HCT116 (cell line): ENCODE measurements around the gene NTN5. TPM values are rescaled to one million over a fixed set of nuclear protein-coding genes. Genes with fewer than 3 reads are reported as not detected.

ENCODE experiments used
- ATAC-seq: fragments of 200-7000 bp; cut with Tn5 transposase; 2 replicates; pipeline ENCODE4 v1.9.1; 2020; ENCODE audit warnings: mild to moderate bottlenecking, moderate library complexity
- BruUV-seq: library from RNA; stranded (reverse); fragments of 400-500 nt; replicated peaks from 2 replicates; lab custom pipeline; 2021; lab: Mats Ljungman, UMichigan
- CTCF ChIA-PET: fragments of 300-600 bp; sonication (Branson Sonifier 250); formaldehyde crosslinking; loops from one replicate; lab custom pipeline; 2021; ENCODE audit warnings: antibody characterized with exemption; lab: Charles Lee
- POLR2A ChIA-PET: fragments of 300-600, 350-600 bp; sonication (Branson Sonifier 250); formaldehyde crosslinking; loops from one replicate; lab custom pipeline; 2021; ENCODE audit warnings: antibody characterized with exemption; lab: Charles Lee
- RAD21 ChIA-PET, 2 experiments: fragments of 300-600 bp; sonication (Branson Sonifier 250); formaldehyde crosslinking; loops; one replicate each; lab custom pipeline; 2023; ENCODE audit warnings: low total read pairs in 2 of 2; ENCODE audit not compliant: uncharacterized antibody in 2 of 2, unreplicated experiment in 2 of 2, low non-redundant PET in 1 of 2; lab: Charles Lee
- DNase-seq: peaks from one replicate; pipeline ENCODE4 v3.0.0-alpha.2; 2010; ENCODE audit warnings: low read depth, low spot score
- H2AFZ ChIP-seq: fragments of 200-600 bp; shearing (Covaris generic), sonication (generic); 2 replicates; pipeline ENCODE4 v1.6.1; 2017; ENCODE audit warnings: low read depth, mixed run types, mixed read lengths, antibody characterized with exemption, low read length; ENCODE audit not compliant: poor library complexity, severe bottlenecking
- H3K27ac ChIP-seq: 2 replicates; pipeline ENCODE4 v1.5.1; 2012; ENCODE audit warnings: low read depth, low read length
- H3K27me3 ChIP-seq: fragments of 200-600 bp; sonication (generic); 2 replicates; pipeline ENCODE4 v1.6.1; 2016; ENCODE audit warnings: mixed run types, low read length, mixed read lengths; ENCODE audit not compliant: insufficient read depth
- H3K36me3 ChIP-seq, 2 experiments: fragments of 200-500 bp in 1 of 2; fragments of 200-600 bp in 1 of 2; sonication (Bioruptor generic) in 1 of 2; sonication (generic) in 1 of 2; 2 replicates each; pipeline versions ENCODE4 v1.5.1 to v1.6.1; 2014 to 2016; ENCODE audit warnings: low read length in 2 of 2, inconsistent platforms in 1 of 2, mixed read lengths in 1 of 2, mixed run types in 1 of 2; ENCODE audit not compliant: insufficient read depth in 2 of 2, control insufficient read depth in 1 of 2
- H3K4me1 ChIP-seq, 2 experiments: fragments of 200-600 bp in 1 of 2; sonication (generic) in 1 of 2; 2 replicates each; pipeline versions ENCODE4 v1.5.1 to v1.6.1; 2012 to 2017; ENCODE audit warnings: low read length in 2 of 2, inconsistent platforms in 1 of 2, mild to moderate bottlenecking in 1 of 2, mixed read lengths in 1 of 2, mixed run types in 1 of 2, moderate library complexity in 1 of 2; ENCODE audit not compliant: insufficient read depth in 2 of 2, control insufficient read depth in 1 of 2
- H3K4me2 ChIP-seq: fragments of 200-600 bp; sonication (generic); 2 replicates; pipeline ENCODE4 v1.6.1; 2017; ENCODE audit warnings: mixed run types, low read length, mixed read lengths
- H3K4me3 ChIP-seq, 2 experiments: fragments of 200-600 bp in 1 of 2; sonication (generic) in 1 of 2; replicated peaks in 1 of 2; 2 replicates each; pipeline ENCODE4 v1.5.1; 2011 to 2016; ENCODE audit warnings: low read length in 2 of 2, control low read depth in 1 of 2, low read depth in 1 of 2, mild to moderate bottlenecking in 1 of 2, mixed read lengths in 1 of 2, mixed run types in 1 of 2
- H3K79me2 ChIP-seq: fragments of 200-600 bp; sonication (generic); 2 replicates; pipeline ENCODE4 v1.6.1; 2017; ENCODE audit warnings: mild to moderate bottlenecking, mixed run types, low read length, moderate library complexity, mixed read lengths; ENCODE audit not compliant: insufficient read depth
- H3K9ac ChIP-seq: fragments of 200-600 bp; sonication (generic); 2 replicates; pipeline ENCODE4 v1.6.1; 2016; ENCODE audit warnings: low read length, mixed read lengths
- H3K9me2 ChIP-seq: fragments of 200-600 bp; sonication (generic), shearing (Covaris generic); 2 replicates; pipeline ENCODE4 v1.6.1; 2017; ENCODE audit warnings: mixed run types, mild to moderate bottlenecking, moderate library complexity; ENCODE audit not compliant: insufficient read depth
- H3K9me3 ChIP-seq, 2 experiments: fragments of 200-500 bp in 1 of 2; fragments of 200-600 bp in 1 of 2; sonication (Bioruptor generic) in 1 of 2; sonication (generic) in 1 of 2; 2 replicates each; pipeline ENCODE4 v1.6.1; 2014 to 2017; ENCODE audit warnings: low read length in 2 of 2, mixed read lengths in 2 of 2, inconsistent platforms in 1 of 2, low read depth in 1 of 2, mild to moderate bottlenecking in 1 of 2, mixed run types in 1 of 2, moderate library complexity in 1 of 2; ENCODE audit not compliant: control insufficient read depth in 1 of 2, insufficient read depth in 1 of 2
- H4K20me1 ChIP-seq: fragments of 200-600 bp; sonication (generic), shearing (Covaris generic); 2 replicates; pipeline ENCODE4 v1.6.1; 2017; ENCODE audit warnings: mixed run types, mild to moderate bottlenecking, moderate library complexity; ENCODE audit not compliant: insufficient read depth
- ELF1 ChIP-seq: IDR thresholded peaks from 2 replicates; pipeline ENCODE4 v1.6.1; 2012; ENCODE audit warnings: low read depth, borderline replicate concordance
- EZH2 ChIP-seq: fragments of 200-600 bp; sonication (generic); IDR thresholded peaks from 2 replicates; pipeline ENCODE4 v1.6.1; 2017; ENCODE audit warnings: antibody characterized with exemption, mixed run types
- EZH2phosphoT487 ChIP-seq: fragments of 200-600 bp; IDR thresholded peaks from 2 replicates; pipeline ENCODE4 v1.6.1; 2018; ENCODE audit warnings: antibody characterized with exemption, borderline replicate concordance
- FOSL1 ChIP-seq: IDR thresholded peaks from 2 replicates; pipeline ENCODE4 v1.6.1; 2012; ENCODE audit warnings: low read depth
- JUND ChIP-seq: IDR thresholded peaks from 2 replicates; pipeline ENCODE4 v1.6.1; 2012
- MAX ChIP-seq: IDR thresholded peaks from 2 replicates; pipeline ENCODE4 v1.6.1; 2012
- SIN3A ChIP-seq: IDR thresholded peaks from 2 replicates; pipeline ENCODE4 v1.6.1; 2012; ENCODE audit warnings: low read depth
- SP1 ChIP-seq: IDR thresholded peaks from 2 replicates; pipeline ENCODE4 v1.6.1; 2012; ENCODE audit warnings: low read depth
- TCF7L2 ChIP-seq: IDR thresholded peaks from 2 replicates; pipeline ENCODE4 v1.7.0; 2011; ENCODE audit warnings: borderline replicate concordance, inconsistent platforms; ENCODE audit not compliant: insufficient read depth, insufficient read length; ENCODE audit errors: extremely low read depth
- YY1 ChIP-seq: IDR thresholded peaks from 2 replicates; pipeline ENCODE4 v1.6.1; 2011; ENCODE audit warnings: low read length, low read depth, moderate library complexity, mild to moderate bottlenecking; ENCODE audit not compliant: insufficient replicate concordance; ENCODE audit errors: extremely low read depth
- ZBTB33 ChIP-seq: IDR thresholded peaks from 2 replicates; pipeline ENCODE4 v1.6.1; 2011; ENCODE audit warnings: mild to moderate bottlenecking, low read length, moderate library complexity; ENCODE audit not compliant: insufficient replicate concordance; ENCODE audit errors: extremely low read depth
- intact Hi-C: fragments of 100-400 bp; cut with micrococcal nuclease; formaldehyde crosslinking; loops from 2 replicates; pipeline ENCODE4 v1.10.0; 2022
- total RNA-seq: library from RNA; stranded (reverse); gene quantifications from one replicate; pipeline ENCODE4 v1.2.1, GENCODE V29; 2021; ENCODE audit not compliant: unreplicated experiment

The NTN5 gene
- total RNA-seq, 1 experiment from 2014 or later, result 3.1 TPM

- RAD21 ChIA-PET, result no interaction called here
- peaks cover 19 to 32% of the 10 kb centered on the region in 2 experiments for H3K36me3 ChIP-seq
- H3K9me2 ChIP-seq, result no peaks in the 10 kb centered on the region
- H3K27ac ChIP-seq, result peak overlapping the region; percentile 86; the same call in 1 of the 2 replicates
- no peaks in the 10 kb centered on the region for H3K27me3 ChIP-seq
- BruUV-seq, result no TSS peak
- DNase-seq (no peak), ATAC-seq (no peak)
- CTCF ChIA-PET, result interaction anchor here (1.2 kb wide), 1 partner anchor 107 kb away, joined by 3 read pairs; no protein-coding TSS in a partner anchor
- H3K79me2 ChIP-seq, result peaks cover 27% of the 10 kb centered on the region
- H3K4me2 ChIP-seq, result no peak overlapping the region
- H4K20me1 ChIP-seq, result peaks cover 30% of the 10 kb centered on the region; the same call in 1 of the 2 replicates
- no peak overlapping the region for H2AFZ ChIP-seq
- no peak overlapping the region for H3K9ac ChIP-seq
- intact Hi-C loops, result no loop called here
- no peaks in the 10 kb centered on the region for H3K9me3 ChIP-seq
- POLR2A ChIA-PET, result interaction anchor here (1.0 to 1.1 kb wide), 2 partner anchors 24 to 126 kb away, joined by 3 read pairs; no protein-coding TSS in a partner anchor
- TF ChIP-seq YY1 (no peak), FOSL1 (no peak), ZBTB33 (no peak), SIN3A (no peak)
- TF ChIP-seq, all 23 proteins: peak for 0
- Histone ChIP-seq H3K4me3 (no peak overlapping the region), H3K4me1 (peaks cover 34 to 57% of the 10 kb centered on the region in 2 experiments)
Observed at GRCh38 chr19:48613024-48613851, 59.6 kb downstream of the NTN5 start.

GRCh38 chr19:48611872-48612271 lies 60.9 kb downstream of the NTN5 start:
- Histone ChIP-seq H3K9me3 (no peaks in the 10 kb centered on the region), H3K9me2 (no peaks in the 10 kb centered on the region), H3K36me3 (peaks cover 9 to 18% of the 10 kb centered on the region in 2 experiments; a peak in 3 of 4 replicates), H3K9ac (no peak overlapping the region), H2AFZ (no peak overlapping the region), H3K27me3 (no peaks in the 10 kb centered on the region), H3K79me2 (peaks cover 14% of the 10 kb centered on the region), H3K27ac (no peak overlapping the region), H3K4me2 (no peak overlapping the region), H3K4me1 (peaks cover 24 to 44% of the 10 kb centered on the region in 2 experiments), H3K4me3 (no peak overlapping the region), H4K20me1 (peaks cover 17% of the 10 kb centered on the region; the same call in 1 of the 2 replicates)
- no peak for TF ChIP-seq JUND
- no peak for TF ChIP-seq MAX
- no peak for TF ChIP-seq SIN3A
- TF ChIP-seq TCF7L2, result no peak
- no peak for TF ChIP-seq ELF1
- no peak for TF ChIP-seq SP1
- TF ChIP-seq YY1, result no peak
- no peak for TF ChIP-seq EZH2
- no peak for TF ChIP-seq ZBTB33
- no peak for TF ChIP-seq EZH2phosphoT487
- DNase-seq (no peak), ATAC-seq (no peak)
- intact Hi-C loops, result no loop called here
- RAD21 ChIA-PET, result no interaction called here
- no TSS peak for BruUV-seq
- CTCF ChIA-PET, result no interaction called here
- POLR2A ChIA-PET, result no interaction called here
